Prostate gland (tissue), 2 donors: Measurements from ENCODE around the gene JPH4.

ENCODE experiments used
- POLR2A ChIP-seq: fragments of 450-650 bp; IDR thresholded peaks from one replicate; pipeline ENCODE4 v1.6.1; 2016; ENCODE audit warnings: antibody characterized with exemption, mild to moderate bottlenecking
- POLR2AphosphoS5 ChIP-seq: sonication (generic); formaldehyde crosslinking; IDR thresholded peaks from one replicate; pipeline ENCODE4 v1.6.1; 2017; ENCODE audit warnings: antibody characterized with exemption
- TF ChIP-seq, protein P1 (sequence below), 4 experiments: fragments of 200-600 bp in 2 of 4; fragments of 450-650 bp in 2 of 4; sonication (generic) in 2 of 4; IDR thresholded peaks; 1 replicate in 3 of 4; 2 replicates in 1 of 4; pipeline ENCODE4 v1.5.1; 2016 to 2019; ENCODE audit warnings: antibody characterized with exemption in 4 of 4, mild to moderate bottlenecking in 2 of 4, moderate library complexity in 2 of 4

DNA sequence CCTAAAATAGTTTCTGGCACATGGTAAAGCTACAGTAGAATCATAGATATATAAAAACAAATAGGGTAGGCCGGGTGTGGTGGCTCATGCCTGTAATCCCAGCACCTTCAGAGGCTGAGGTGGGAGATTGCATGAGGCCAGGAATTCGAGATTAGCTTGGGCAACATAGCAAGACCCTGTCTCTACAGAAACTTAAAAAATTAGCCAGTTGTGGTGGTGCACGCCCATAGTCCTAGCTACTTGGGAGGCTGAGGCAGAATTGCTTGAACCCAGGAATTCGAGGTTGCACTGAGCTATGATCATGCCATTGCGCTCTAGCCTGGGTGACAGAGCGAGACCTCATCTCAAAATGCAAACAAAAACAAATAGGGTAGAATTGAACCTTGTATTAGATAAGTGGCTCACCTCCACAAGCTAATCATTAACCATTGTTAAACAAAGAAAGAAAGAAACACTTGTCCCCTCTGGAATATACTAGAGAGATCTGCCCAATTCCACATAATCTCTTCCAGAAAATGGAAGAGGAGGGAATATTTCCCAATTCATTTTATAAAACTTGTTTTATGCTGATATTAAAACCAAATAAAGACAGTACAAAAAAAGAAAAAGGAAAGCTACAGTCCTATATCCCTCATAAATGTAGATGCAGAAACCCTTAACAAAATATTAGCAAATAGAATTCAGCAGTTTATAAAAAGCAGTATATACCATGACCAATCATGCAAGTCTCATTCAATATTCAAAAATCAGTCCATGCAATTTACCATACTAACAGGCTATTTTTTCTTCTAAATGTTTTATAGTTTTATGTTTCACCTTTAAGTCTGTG lies 34.9 kb upstream of the JPH4 start:
- no peak for TF ChIP-seq POLR2A
- no peak for TF ChIP-seq POLR2AphosphoS5
- TF ChIP-seq, protein P1, sequence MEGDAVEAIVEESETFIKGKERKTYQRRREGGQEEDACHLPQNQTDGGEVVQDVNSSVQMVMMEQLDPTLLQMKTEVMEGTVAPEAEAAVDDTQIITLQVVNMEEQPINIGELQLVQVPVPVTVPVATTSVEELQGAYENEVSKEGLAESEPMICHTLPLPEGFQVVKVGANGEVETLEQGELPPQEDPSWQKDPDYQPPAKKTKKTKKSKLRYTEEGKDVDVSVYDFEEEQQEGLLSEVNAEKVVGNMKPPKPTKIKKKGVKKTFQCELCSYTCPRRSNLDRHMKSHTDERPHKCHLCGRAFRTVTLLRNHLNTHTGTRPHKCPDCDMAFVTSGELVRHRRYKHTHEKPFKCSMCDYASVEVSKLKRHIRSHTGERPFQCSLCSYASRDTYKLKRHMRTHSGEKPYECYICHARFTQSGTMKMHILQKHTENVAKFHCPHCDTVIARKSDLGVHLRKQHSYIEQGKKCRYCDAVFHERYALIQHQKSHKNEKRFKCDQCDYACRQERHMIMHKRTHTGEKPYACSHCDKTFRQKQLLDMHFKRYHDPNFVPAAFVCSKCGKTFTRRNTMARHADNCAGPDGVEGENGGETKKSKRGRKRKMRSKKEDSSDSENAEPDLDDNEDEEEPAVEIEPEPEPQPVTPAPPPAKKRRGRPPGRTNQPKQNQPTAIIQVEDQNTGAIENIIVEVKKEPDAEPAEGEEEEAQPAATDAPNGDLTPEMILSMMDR (IDR thresholded peaks at IDR 0.05), result no peak
